Suprapubic skin (tissue), 3 donors: ENCODE data around the gene PNPLA1.

Experiments
- EP300 ChIP-seq: sonication (generic); formaldehyde crosslinking; IDR thresholded peaks from one replicate; pipeline ENCODE4 v1.6.1; 2017; ENCODE audit warnings: antibody characterized with exemption
- TF ChIP-seq, protein P1 (sequence below), 2 donors: fragments of 200-600 bp in 1 of 2; fragments of 450-650 bp in 1 of 2; sonication (generic) in 1 of 2; IDR thresholded peaks; one replicate each; pipeline ENCODE4 v1.5.1; 2016 to 2019; ENCODE audit warnings: antibody characterized with exemption in 2 of 2, mild to moderate bottlenecking in 1 of 2, moderate library complexity in 1 of 2

DNA sequence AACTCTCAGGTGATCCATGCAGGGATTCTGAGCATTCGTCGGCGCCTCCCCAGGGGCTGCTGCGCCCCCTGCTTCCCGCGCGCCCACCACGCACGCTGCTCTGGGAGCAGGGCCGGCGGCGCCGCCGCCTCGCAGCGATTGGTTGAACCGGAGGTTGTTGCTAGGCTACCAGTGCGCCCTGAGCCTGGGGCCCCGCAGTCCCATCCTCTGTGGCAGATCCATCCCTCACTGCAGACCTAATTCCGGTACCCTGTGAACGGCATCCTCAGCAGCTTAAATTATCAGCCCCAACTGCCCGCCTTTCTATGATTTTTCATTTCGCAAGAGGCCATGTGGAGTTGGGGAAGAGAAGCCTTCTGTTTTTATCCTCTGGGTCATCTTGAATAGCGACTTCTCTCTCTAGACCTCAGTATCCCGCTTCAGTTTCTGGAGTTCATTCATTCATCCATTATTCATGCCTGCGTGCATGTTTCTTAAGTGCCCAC lies 15.4 kb downstream of the PNPLA1 start:
- TF ChIP-seq, protein P1, sequence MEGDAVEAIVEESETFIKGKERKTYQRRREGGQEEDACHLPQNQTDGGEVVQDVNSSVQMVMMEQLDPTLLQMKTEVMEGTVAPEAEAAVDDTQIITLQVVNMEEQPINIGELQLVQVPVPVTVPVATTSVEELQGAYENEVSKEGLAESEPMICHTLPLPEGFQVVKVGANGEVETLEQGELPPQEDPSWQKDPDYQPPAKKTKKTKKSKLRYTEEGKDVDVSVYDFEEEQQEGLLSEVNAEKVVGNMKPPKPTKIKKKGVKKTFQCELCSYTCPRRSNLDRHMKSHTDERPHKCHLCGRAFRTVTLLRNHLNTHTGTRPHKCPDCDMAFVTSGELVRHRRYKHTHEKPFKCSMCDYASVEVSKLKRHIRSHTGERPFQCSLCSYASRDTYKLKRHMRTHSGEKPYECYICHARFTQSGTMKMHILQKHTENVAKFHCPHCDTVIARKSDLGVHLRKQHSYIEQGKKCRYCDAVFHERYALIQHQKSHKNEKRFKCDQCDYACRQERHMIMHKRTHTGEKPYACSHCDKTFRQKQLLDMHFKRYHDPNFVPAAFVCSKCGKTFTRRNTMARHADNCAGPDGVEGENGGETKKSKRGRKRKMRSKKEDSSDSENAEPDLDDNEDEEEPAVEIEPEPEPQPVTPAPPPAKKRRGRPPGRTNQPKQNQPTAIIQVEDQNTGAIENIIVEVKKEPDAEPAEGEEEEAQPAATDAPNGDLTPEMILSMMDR (IDR thresholded peaks at IDR 0.05) = no peak
- TF ChIP-seq EP300 = no peak
